Astrocyte (in vitro differentiated cells and primary cell): ENCODE measurements around the gene OR13C2.
"Not testable (repeated sequence)": the region's sequence is repeated elsewhere in the genome, so short reads cannot be mapped to it uniquely, and the experiment has no call there.

Source experiments
- EZH2 ChIP-seq: IDR thresholded peaks from 2 replicates; pipeline ENCODE4 v1.6.1; 2012; ENCODE audit warnings: mild to moderate bottlenecking, low read length, inconsistent platforms; ENCODE audit not compliant: insufficient read depth
- TF ChIP-seq, protein P1 (sequence below): IDR thresholded peaks from 2 replicates; pipeline ENCODE4 v1.5.1; 2011; ENCODE audit warnings: low read depth, mild to moderate bottlenecking, inconsistent platforms, low read length, moderate library complexity; ENCODE audit not compliant: insufficient read depth

DNA sequence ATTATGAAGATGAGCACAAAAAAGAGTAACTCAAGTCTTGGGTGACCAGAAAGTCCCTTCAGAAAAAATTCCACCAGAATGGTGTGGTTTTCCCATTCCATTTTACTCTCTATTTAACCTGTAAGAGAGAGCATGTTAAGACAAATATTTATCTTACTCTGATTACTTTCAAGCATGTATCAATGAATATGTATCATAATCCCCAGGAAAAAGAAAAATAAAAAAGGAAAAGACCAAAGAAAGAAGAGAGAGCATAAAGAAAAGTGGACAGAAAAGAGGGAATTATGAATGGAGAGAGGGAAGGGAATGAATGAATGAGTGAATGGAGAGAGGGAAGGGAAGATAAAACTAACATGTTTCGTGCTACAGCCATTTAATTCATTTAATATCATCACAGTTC, at the start of gene OR13C2:
- TF ChIP-seq, protein P1, sequence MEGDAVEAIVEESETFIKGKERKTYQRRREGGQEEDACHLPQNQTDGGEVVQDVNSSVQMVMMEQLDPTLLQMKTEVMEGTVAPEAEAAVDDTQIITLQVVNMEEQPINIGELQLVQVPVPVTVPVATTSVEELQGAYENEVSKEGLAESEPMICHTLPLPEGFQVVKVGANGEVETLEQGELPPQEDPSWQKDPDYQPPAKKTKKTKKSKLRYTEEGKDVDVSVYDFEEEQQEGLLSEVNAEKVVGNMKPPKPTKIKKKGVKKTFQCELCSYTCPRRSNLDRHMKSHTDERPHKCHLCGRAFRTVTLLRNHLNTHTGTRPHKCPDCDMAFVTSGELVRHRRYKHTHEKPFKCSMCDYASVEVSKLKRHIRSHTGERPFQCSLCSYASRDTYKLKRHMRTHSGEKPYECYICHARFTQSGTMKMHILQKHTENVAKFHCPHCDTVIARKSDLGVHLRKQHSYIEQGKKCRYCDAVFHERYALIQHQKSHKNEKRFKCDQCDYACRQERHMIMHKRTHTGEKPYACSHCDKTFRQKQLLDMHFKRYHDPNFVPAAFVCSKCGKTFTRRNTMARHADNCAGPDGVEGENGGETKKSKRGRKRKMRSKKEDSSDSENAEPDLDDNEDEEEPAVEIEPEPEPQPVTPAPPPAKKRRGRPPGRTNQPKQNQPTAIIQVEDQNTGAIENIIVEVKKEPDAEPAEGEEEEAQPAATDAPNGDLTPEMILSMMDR, result not testable (repeated sequence)
- TF ChIP-seq EZH2, result not testable (repeated sequence)
